ENCODE measurements around the gene SCCPDH. TPM values are rescaled to one million over a fixed set of nuclear protein-coding genes. Genes with fewer than 3 reads are reported as not detected.
A peak's percentile ranks its signal among the peaks of the same experiment; 100 is the strongest.
"Not testable (repeated sequence)": the region's sequence is repeated elsewhere in the genome, so short reads cannot be mapped to it uniquely, and the experiment has no call there.

Gene SCCPDH
- total and polyA plus RNA-seq, 9 of the 15 experiments (the other 6 are each of a cell fraction or from before 2014, with no cell fraction given) = 7.0 to 61.9 (median 38.3) TPM

- DNase-seq (ENCODE audit: extremely low read depth in 1 of 4, low spot score in 3 of 4) = not testable (repeated sequence)
- 3% methylated on average over 5 of the region's 5 CpGs for WGBS (ENCODE audit: insufficient coverage, low coverage, missing lambda C conversion rate)
Observed at GRCh38 chr1:246712428-246712827, 11.8 kb upstream of the SCCPDH start.

GRCh38 chr1:246719361-246719760 is 4.8 kb upstream of the SCCPDH start:
- POLR2A ChIA-PET; H3K4me2 ChIP-seq (ENCODE audit: insufficient read depth, low read length); H3K4me3 ChIP-seq; CTCF ChIA-PET (ENCODE audit: low intra/inter-chr PET ratio); H3K9ac ChIP-seq (ENCODE audit: insufficient read depth in 1 of 2, low read depth in 2 of 2, low read length in 2 of 2); H4K20me1 ChIP-seq (replicated peaks; ENCODE audit: control insufficient read depth, insufficient read depth, low read length); in situ Hi-C loops (cut with MboI); intact Hi-C loops (cut with micrococcal nuclease); H3K36me3 ChIP-seq (ENCODE audit: control insufficient read depth, insufficient read depth, low read length); H3K4me1 ChIP-seq (replicated peaks in 1 of 2; ENCODE audit: control insufficient read depth in 2 of 2, insufficient read depth in 2 of 2, low read length in 2 of 2); FAIRE-seq; H3K9me3 ChIP-seq (replicated peaks; ENCODE audit: control insufficient read depth, insufficient read depth, low read depth, low read length); BruUV-seq (replicated peaks); H3K9me1 ChIP-seq (ENCODE audit: control insufficient read depth, insufficient read depth, low read length); H3K27me3 ChIP-seq (ENCODE audit: control insufficient read depth in 2 of 2, insufficient read depth in 2 of 2, low read length in 2 of 2); H3K79me2 ChIP-seq (ENCODE audit: control insufficient read depth, insufficient read depth, low read length); H2AFZ ChIP-seq (ENCODE audit: low read depth, low read length); H3K27ac ChIP-seq (ENCODE audit: extremely low read depth, low read depth, low read length); DNase-seq (ENCODE audit: extremely low read depth in 1 of 4, low spot score in 3 of 4); ATAC-seq: not testable (repeated sequence)
- TF ChIP-seq AFF1 (IDR thresholded peaks at IDR 0.05; ENCODE audit: low read depth in 1 of 2, partially characterized antibody in 2 of 2) = peak in 1 of 2 experiments; percentile 98
- WGBS (ENCODE audit: insufficient coverage, low coverage, missing lambda C conversion rate) = 14% methylated on average over 1 of the region's 2 CpGs

More at GRCh38 chr1:246712428-246712827, 11.8 kb upstream of the SCCPDH start:
- H3K4me2 ChIP-seq (ENCODE audit: insufficient read depth, low read length); H3K9ac ChIP-seq (ENCODE audit: insufficient read depth in 1 of 2, low read depth in 2 of 2, low read length in 2 of 2); intact Hi-C loops (cut with micrococcal nuclease); H3K9me3 ChIP-seq (replicated peaks; ENCODE audit: control insufficient read depth, insufficient read depth, low read depth, low read length); H2AFZ ChIP-seq (ENCODE audit: low read depth, low read length); H4K20me1 ChIP-seq (replicated peaks; ENCODE audit: control insufficient read depth, insufficient read depth, low read length); H3K4me3 ChIP-seq; H3K9me1 ChIP-seq (ENCODE audit: control insufficient read depth, insufficient read depth, low read length); H3K79me2 ChIP-seq (ENCODE audit: control insufficient read depth, insufficient read depth, low read length); in situ Hi-C loops (cut with MboI); H3K27ac ChIP-seq (ENCODE audit: extremely low read depth, low read depth, low read length); H3K27me3 ChIP-seq (ENCODE audit: control insufficient read depth in 2 of 2, insufficient read depth in 2 of 2, low read length in 2 of 2); BruUV-seq (replicated peaks); H3K36me3 ChIP-seq (ENCODE audit: control insufficient read depth, insufficient read depth, low read length); FAIRE-seq; POLR2A ChIA-PET; CTCF ChIA-PET (ENCODE audit: low intra/inter-chr PET ratio); H3K4me1 ChIP-seq (replicated peaks in 1 of 2; ENCODE audit: control insufficient read depth in 2 of 2, insufficient read depth in 2 of 2, low read length in 2 of 2): not testable (repeated sequence)
- TF ChIP-seq ZNF316 (IDR thresholded peaks at IDR 0.05) = peak; percentile 46
- TF ChIP-seq NFYB (IDR thresholded peaks at IDR 0.05; ENCODE audit: extremely low read depth, insufficient read length) = peak; percentile 80
- TF ChIP-seq CC2D1A (IDR thresholded peaks at IDR 0.05) = peak; percentile 41; the same call in 1 of the 2 replicates
- peak; percentile 11 for TF ChIP-seq FOS (IDR thresholded peaks at IDR 0.05; ENCODE audit: extremely low read depth, insufficient read length)
- peak; percentile 38; the same call in 1 of the 2 replicates for TF ChIP-seq C11orf30 (IDR thresholded peaks at IDR 0.05; ENCODE audit: low read depth)
- peak; percentile 18 for TF ChIP-seq RBM25 (IDR thresholded peaks at IDR 0.05; ENCODE audit: low read depth, low read length, severe bottlenecking)
- peak; percentile 41; the same call in 2 of the 3 replicates for ATAC-seq
